T-cell (primary cell): ENCODE measurements around the gene ADRA1B. TPM values are rescaled to one million over a fixed set of nuclear protein-coding genes. Genes with fewer than 3 reads are reported as not detected.
"Not testable (repeated sequence)": the region's sequence is repeated elsewhere in the genome, so short reads cannot be mapped to it uniquely, and the experiment has no call there.

Experiments used
- ATAC-seq, 4 experiments: fragments of 200-7000 bp in 3 of 4; fragments of 150-1000 bp in 1 of 4; cut with Tn5 transposase; replicated peaks in 1 of 4; 1 replicate in 3 of 4; 2 replicates in 1 of 4; pipeline ENCODE4 v1.10.0; 2021; ENCODE audit warnings: moderate library complexity in 3 of 4, mild to moderate bottlenecking in 2 of 4, moderate number of reproducible peaks in 1 of 4
- CTCF ChIA-PET, 2 donors: fragments of 300-600 bp; sonication (Branson Sonifier 250); formaldehyde crosslinking; loops; one replicate each; lab custom pipeline; 2022; ENCODE audit warnings: antibody characterized with exemption in 2 of 2; lab: Charles Lee
- POLR2A ChIA-PET, 2 donors: fragments of 300-600 bp; sonication (Branson Sonifier 250); formaldehyde crosslinking; loops; one replicate each; lab custom pipeline; 2022; ENCODE audit warnings: antibody characterized with exemption in 2 of 2; lab: Charles Lee
- DNase-seq, 35 experiments: peaks; one replicate each; pipeline versions ENCODE4 v3.0.0 to v3.0.0-alpha.2; 2013 to 2023
- H3K27ac ChIP-seq: one replicate; pipeline ENCODE4 v1.5.1; 2013; ENCODE audit warnings: low read length
- H3K27me3 ChIP-seq, 2 experiments: replicated peaks in 1 of 2; 1 replicate in 1 of 2; 2 replicates in 1 of 2; pipeline versions ENCODE4 v1.6.1 to v1.7.0; 2013; ENCODE audit warnings: low read length in 1 of 2, mixed read lengths in 1 of 2; ENCODE audit not compliant: control insufficient read depth in 2 of 2, insufficient read depth in 2 of 2; ENCODE audit errors: extremely low read depth in 1 of 2
- H3K36me3 ChIP-seq, 2 donors: 1 replicate in 1 of 2; 2 replicates in 1 of 2; pipeline versions ENCODE4 v1.6.1 to v1.7.0; 2013; ENCODE audit warnings: low read length in 1 of 2; ENCODE audit not compliant: control insufficient read depth in 2 of 2, insufficient read depth in 1 of 2; ENCODE audit errors: extremely low read depth in 1 of 2
- H3K4me1 ChIP-seq, 2 experiments: 1 replicate in 1 of 2; 2 replicates in 1 of 2; pipeline versions ENCODE4 v1.6.1 to v1.7.0; 2013; ENCODE audit warnings: low read length in 2 of 2, mixed read lengths in 1 of 2; ENCODE audit not compliant: insufficient read depth in 2 of 2, control insufficient read depth in 1 of 2; ENCODE audit errors: extremely low read depth in 1 of 2
- H3K4me3 ChIP-seq, 2 donors: 1 replicate in 1 of 2; 2 replicates in 1 of 2; pipeline versions ENCODE4 v1.5.1 to v1.7.0; 2013; ENCODE audit warnings: mild to moderate bottlenecking in 2 of 2, low read length in 1 of 2, moderate library complexity in 1 of 2; ENCODE audit not compliant: control insufficient read depth in 1 of 2; ENCODE audit errors: extremely low read depth in 1 of 2
- H3K9me3 ChIP-seq: 2 replicates; pipeline ENCODE4 v1.7.0; 2013
- H3K27ac Mint-ChIP-seq, 2 donors: one replicate each; pipeline ENCODE4 v1.8.0; 2020 to 2021; ENCODE audit warnings: mild to moderate bottlenecking in 2 of 2, mixed read lengths in 2 of 2
- H3K27me3 Mint-ChIP-seq, 2 donors: one replicate each; pipeline ENCODE4 v1.8.0; 2021 to 2022; ENCODE audit warnings: mixed read lengths in 2 of 2
- H3K36me3 Mint-ChIP-seq: one replicate; pipeline ENCODE4 v1.8.0; 2021; ENCODE audit warnings: mixed read lengths
- H3K4me1 Mint-ChIP-seq, 3 donors: one replicate each; pipeline ENCODE4 v1.8.0; 2020 to 2022; ENCODE audit warnings: mixed read lengths in 3 of 3, mild to moderate bottlenecking in 1 of 3
- H3K4me3 Mint-ChIP-seq, 3 donors: one replicate each; pipeline ENCODE4 v1.8.0; 2020 to 2022; ENCODE audit warnings: mild to moderate bottlenecking in 3 of 3, mixed read lengths in 3 of 3, moderate library complexity in 3 of 3
- H3K9me3 Mint-ChIP-seq, 3 donors: one replicate each; pipeline ENCODE4 v1.8.0; 2020 to 2022; ENCODE audit warnings: mixed read lengths in 3 of 3
- WGBS: methylation state at CpG from one replicate; pipeline ENCODE4 v1.1.5; 2013; ENCODE audit warnings: missing lambda C conversion rate; ENCODE audit not compliant: insufficient coverage; 5-methylcytosine and 5-hydroxymethylcytosine counted together
- total RNA-seq, 35 experiments: library from RNA in 6 of 35; stranded (reverse) in 6 of 35; fragments of 120-200 nt in 1 of 35; gene quantifications; one replicate each; pipeline versions ENCODE4 v1.2.1 to v1.2.4 and lab custom pipeline; 2013 to 2026

ADRA1B gene
- total RNA-seq, 5 donors from 2014 or later (not counting 1 experiment from before 2014, with no cell fraction given) = 0.12 TPM; not detected in 4

- Mint-ChIP-seq H3K27ac (no peak overlapping the region), H3K9me3 (peaks cover 0 to 9% (median 4%) of the 10 kb centered on the region in 3 donors), H3K4me3 (no peak overlapping the region), H3K27me3 (peaks cover 36 to 40% of the 10 kb centered on the region in 2 donors), H3K4me1 (no peaks in the 10 kb centered on the region), H3K36me3 (no peaks in the 10 kb centered on the region)
- H3K36me3 ChIP-seq = no peaks in the 10 kb centered on the region
- H3K27ac ChIP-seq = no peak overlapping the region
- no peak for DNase-seq
- peaks cover 2 to 30% of the 10 kb centered on the region in 2 experiments for H3K27me3 ChIP-seq
- no peak for ATAC-seq
- no peak overlapping the region for H3K4me3 ChIP-seq
- CTCF ChIA-PET = interaction anchor here in 1 of 2 donors (1.1 kb wide), 1 partner anchor 9 kb away, joined by 3 read pairs; no protein-coding TSS in a partner anchor
- WGBS = no CpG with 5 or more reads among the region's 3 CpGs
- no peaks in the 10 kb centered on the region for H3K4me1 ChIP-seq
- POLR2A ChIA-PET = no interaction called here
- peaks cover 4% of the 10 kb centered on the region for H3K9me3 ChIP-seq
Measured at GRCh38 chr5:159995907-159996306, 79.6 kb downstream of the ADRA1B start.

DNA sequence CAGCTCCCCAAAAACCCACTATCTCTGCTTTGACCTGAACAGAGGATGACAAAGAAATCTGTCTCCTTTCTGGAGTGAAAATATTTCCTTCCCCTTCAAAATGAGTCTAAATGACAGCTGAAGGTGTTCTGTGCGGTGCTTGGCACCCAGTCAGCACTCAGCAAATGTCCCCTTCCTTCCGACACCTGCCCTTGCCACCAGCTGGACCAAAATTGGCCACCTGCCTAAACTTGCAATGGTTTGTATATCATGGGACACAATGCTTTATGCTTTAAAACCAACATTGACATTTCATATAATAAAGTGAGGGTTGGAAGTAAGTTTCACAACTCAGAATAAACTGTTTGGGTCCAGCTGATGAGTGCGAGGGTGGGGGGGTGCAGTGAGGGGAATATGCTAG lies 85.2 kb downstream of the ADRA1B start:
- Histone ChIP-seq H3K27me3 (peaks cover 2 to 25% of the 10 kb centered on the region in 2 experiments), H3K4me1 (no peaks in the 10 kb centered on the region), H3K4me3 (no peak overlapping the region), H3K9me3 (no peaks in the 10 kb centered on the region), H3K36me3 (no peaks in the 10 kb centered on the region), H3K27ac (no peak overlapping the region)
- H3K36me3 Mint-ChIP-seq = no peaks in the 10 kb centered on the region
- DNase-seq (no peak), ATAC-seq (no peak)
- 50% methylated on average over 1 of the region's 3 CpGs for WGBS
- H3K27ac Mint-ChIP-seq = no peak overlapping the region
- no peaks in the 10 kb centered on the region for H3K9me3 Mint-ChIP-seq
- H3K27me3 Mint-ChIP-seq = peaks cover 21 to 26% of the 10 kb centered on the region in 2 donors
- POLR2A ChIA-PET = no interaction called here
- H3K4me1 Mint-ChIP-seq = no peaks in the 10 kb centered on the region
- H3K4me3 Mint-ChIP-seq = no peak overlapping the region
- CTCF ChIA-PET = interaction anchor here in 1 of 2 donors (0.6 kb wide), 1 partner anchor 768 kb away, joined by 4 read pairs; no protein-coding TSS in a partner anchor

GRCh38 chr5:160007514-160007913 lies 91.2 kb downstream of the ADRA1B start:
- peaks cover 27 to 34% (median 30%) of the 10 kb centered on the region in 3 donors for H3K4me1 Mint-ChIP-seq
- no peak overlapping the region for H3K4me3 Mint-ChIP-seq
- no peak for DNase-seq
- H3K27ac Mint-ChIP-seq = no peak overlapping the region
- Histone ChIP-seq H3K36me3 (peaks cover 0 to 9% of the 10 kb centered on the region in 2 donors), H3K4me1 (peaks cover 2 to 16% of the 10 kb centered on the region in 2 experiments), H3K27ac (no peak overlapping the region), H3K4me3 (no peak overlapping the region), H3K27me3 (peaks cover 0 to 7% of the 10 kb centered on the region in 2 experiments), H3K9me3 (no peaks in the 10 kb centered on the region)
- H3K27me3 Mint-ChIP-seq = peaks cover 1 to 7% of the 10 kb centered on the region in 2 donors
- no peak for ATAC-seq
- no peaks in the 10 kb centered on the region for H3K9me3 Mint-ChIP-seq
- WGBS = no CpG with 5 or more reads among the region's 3 CpGs
- peaks cover 12% of the 10 kb centered on the region for H3K36me3 Mint-ChIP-seq
- CTCF ChIA-PET = interaction anchor here in 1 of 2 donors (0.6 to 3.8 kb wide), 5 partner anchors 14 to 826 kb away, joined by 3 to 38 read pairs (median 4); no protein-coding TSS in a partner anchor
- POLR2A ChIA-PET = interaction anchor here in 1 of 2 donors (0.7 kb wide), 1 partner anchor 84 kb away, joined by 9 read pairs; no protein-coding TSS in a partner anchor

DNA sequence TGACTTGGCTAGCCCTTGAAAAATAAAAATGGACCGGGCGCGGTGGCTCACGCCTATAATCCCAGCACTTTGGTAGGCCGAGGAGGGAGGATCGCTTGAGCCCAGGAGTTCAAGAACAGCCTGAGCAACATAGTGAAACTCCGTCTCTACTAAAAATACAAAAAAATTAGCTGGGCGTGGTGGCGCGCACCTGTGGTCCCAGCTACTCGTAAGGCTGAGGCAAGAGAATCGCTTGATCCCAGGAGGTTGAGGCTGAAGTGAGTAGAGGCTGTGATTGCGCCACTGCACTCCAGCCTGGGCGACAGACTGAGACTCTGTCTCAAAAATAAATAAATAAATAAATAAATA lies 92.2 kb downstream of the ADRA1B start:
- ATAC-seq (peak in 1 of 4 experiments; percentile 7), DNase-seq (peak in 1 of 35 experiments; percentile 17)
- ChIA-PET POLR2A (interaction anchor here in 1 of 2 donors (1.0 kb wide), 1 partner anchor 18 kb away, joined by 3 read pairs; no protein-coding TSS in a partner anchor), CTCF (interaction anchor here in 1 of 2 donors (0.9 to 3.8 kb wide), 5 partner anchors 13 to 722 kb away, joined by 3 to 38 read pairs (median 5); no protein-coding TSS in a partner anchor)
- Mint-ChIP-seq H3K4me3 (peak overlapping the region; percentile 24 to 98 (median 55)), H3K36me3 (peaks cover 15% of the 10 kb centered on the region), H3K27ac (peak overlapping the region in 1 of 2 donors; percentile 34), H3K4me1 (peaks cover 29 to 34% (median 30%) of the 10 kb centered on the region in 3 donors)
- H3K9me3 Mint-ChIP-seq, H3K27me3 Mint-ChIP-seq, H3K27me3 ChIP-seq, H3K36me3 ChIP-seq, H3K9me3 ChIP-seq: not testable (repeated sequence)
- WGBS = 100% methylated on average over 6 of the region's 14 CpGs
- peak overlapping the region; percentile 91 for H3K27ac ChIP-seq
- H3K4me1 ChIP-seq = peaks cover 2 to 16% of the 10 kb centered on the region in 2 experiments
- H3K4me3 ChIP-seq = peak overlapping the region in 1 of 2 donors; percentile 99

GRCh38 chr5:160008877-160009590 lies 92.8 kb downstream of the ADRA1B start, which contains the start of gene TTC1:
Gene TTC1, plus strand, starts transcription at chr5:160009139. Its CDS starts 1,390 bp downstream, at chr5:160010529.
- Histone ChIP-seq H3K36me3 (peaks cover 0 to 9% of the 10 kb centered on the region in 2 donors), H3K9me3 (no peaks in the 10 kb centered on the region), H3K27me3 (peaks cover 0 to 3% of the 10 kb centered on the region in 2 experiments), H3K27ac (peak within 1 kb of the TSS; percentile 91), H3K4me3 (peak within 1 kb of the TSS; percentile 73 to 99), H3K4me1 (peaks cover 2 to 16% of the 10 kb centered on the region in 2 experiments)
- WGBS = 0% methylated on average over 24 of the region's 31 CpGs
- ATAC-seq (peak; percentile 97 to 99 (median 99)), DNase-seq (peak; percentile 80 to 100 (median 92))
- Mint-ChIP-seq H3K27ac (peak within 1 kb of the TSS; percentile 91 to 98), H3K27me3 (no peaks in the 10 kb centered on the region), H3K4me3 (peak within 1 kb of the TSS; percentile 96 to 100 (median 98)), H3K36me3 (peaks cover 15% of the 10 kb centered on the region), H3K9me3 (no peaks in the 10 kb centered on the region), H3K4me1 (peaks cover 29 to 34% (median 33%) of the 10 kb centered on the region in 3 donors)
- ChIA-PET POLR2A (interaction anchor here in 1 of 2 donors (0.6 to 1.0 kb wide), 3 partner anchors 18 to 854 kb away, joined by 3 read pairs; no protein-coding TSS in a partner anchor), CTCF (interaction anchor here (0.5 to 3.8 kb wide), 8 partner anchors 12 to 726 kb away, joined by 3 to 38 read pairs (median 4); partner anchors contain the start of gene PWWP2A (in 1 of the 2))

- Mint-ChIP-seq H3K36me3 (peaks cover 15% of the 10 kb centered on the region), H3K9me3 (no peaks in the 10 kb centered on the region), H3K27me3 (no peaks in the 10 kb centered on the region), H3K4me3 (peak overlapping the region; percentile 96 to 100 (median 98)), H3K27ac (peak overlapping the region; percentile 91 to 98), H3K4me1 (peaks cover 29 to 34% (median 33%) of the 10 kb centered on the region in 3 donors)
- peaks cover 2 to 16% of the 10 kb centered on the region in 2 experiments for H3K4me1 ChIP-seq
- no peak for ATAC-seq
- WGBS = 4% methylated on average over 8 of the region's 11 CpGs
- H3K4me3 ChIP-seq = peak overlapping the region; percentile 73 to 99
- CTCF ChIA-PET = interaction anchor here (0.5 to 3.8 kb wide), 8 partner anchors 12 to 726 kb away, joined by 3 to 38 read pairs (median 4); partner anchors contain the start of gene PWWP2A (in 1 of the 2)
- H3K27me3 ChIP-seq = no peaks in the 10 kb centered on the region
- peak overlapping the region; percentile 91 for H3K27ac ChIP-seq
- DNase-seq = no peak
- POLR2A ChIA-PET = interaction anchor here in 1 of 2 donors (0.6 to 1.0 kb wide), 3 partner anchors 17 to 855 kb away, joined by 3 read pairs; no protein-coding TSS in a partner anchor
- peaks cover 0 to 9% of the 10 kb centered on the region in 2 donors for H3K36me3 ChIP-seq
- no peaks in the 10 kb centered on the region for H3K9me3 ChIP-seq
Measured at GRCh38 chr5:160009591-160009989, 93.3 kb downstream of the ADRA1B start.
